ENCODE measurements around the gene RPL18A. TPM values are rescaled to one million over a fixed set of nuclear protein-coding genes. Genes with fewer than 3 reads are reported as not detected.
A peak's percentile ranks its signal among the peaks of the same experiment; 100 is the strongest.

RPL18A gene
- total and polyA plus RNA-seq, 2 donors (not counting 1 experiment from before 2014, with no cell fraction given): 3,228 to 3,761 TPM

GRCh38 chr19:17861542-17862402, 2.1 kb downstream of the RPL18A start:
- Histone ChIP-seq H3K9me3 (ENCODE audit: control extremely low read depth in 1 of 3, control insufficient read depth in 2 of 3, insufficient read depth in 1 of 3, low read length in 2 of 3) (no peaks in the 10 kb centered on the region), H3K4me2 (replicated peaks; ENCODE audit: low read depth, low read length, poor library complexity, severe bottlenecking) (peak overlapping the region; percentile 90), H3K27me3 (replicated peaks in 1 of 4; ENCODE audit: control extremely low read depth in 1 of 4, control insufficient read depth in 3 of 4, insufficient read depth in 4 of 4, low read length in 3 of 4) (no peaks in the 10 kb centered on the region), H3K79me2 (ENCODE audit: control insufficient read depth, insufficient read depth, low read length) (peaks cover 31% of the 10 kb centered on the region), H3K4me3 (ENCODE audit: control extremely low read depth in 1 of 5, extremely low read depth in 1 of 5, insufficient read depth in 1 of 5, low read depth in 2 of 5, low read length in 4 of 5) (no peak overlapping the region), H2AFZ (ENCODE audit: insufficient read depth, low read depth, low read length, poor library complexity, severe bottlenecking) (no peak overlapping the region), H3K9ac (ENCODE audit: low read length) (no peak overlapping the region), H3K4me1 (ENCODE audit: control insufficient read depth in 2 of 2, insufficient read depth in 2 of 2, low read length in 2 of 2) (peaks cover 23 to 31% of the 10 kb centered on the region in 2 donors), H4K20me1 (ENCODE audit: control insufficient read depth, insufficient read depth, low read length, poor library complexity, severe bottlenecking) (peaks cover 48% of the 10 kb centered on the region), H3K27ac (ENCODE audit: low read length in 2 of 2) (peak overlapping the region; percentile 69 to 76), H3K36me3 (replicated peaks in 1 of 2; ENCODE audit: control extremely low read depth in 1 of 2, control insufficient read depth in 1 of 2, extremely low read depth in 1 of 2, insufficient read depth in 2 of 2, low read length in 1 of 2) (peaks cover 4 to 47% of the 10 kb centered on the region in 2 experiments)
- intact Hi-C loops (cut with micrococcal nuclease): no loop called here
- 84% methylated on average over 23 of the region's 23 CpGs for WGBS (ENCODE audit: insufficient coverage)
- Mint-ChIP-seq H3K4me1 (peaks cover 39% of the 10 kb centered on the region), H3K27me3 (no peaks in the 10 kb centered on the region), H3K27ac (peak overlapping the region; percentile 98), H3K4me3 (peak overlapping the region; percentile 96), H3K9me3 (ENCODE audit: insufficient read depth) (no peaks in the 10 kb centered on the region)
- no peak for TF ChIP-seq EZH2 (IDR thresholded peaks at IDR 0.05; ENCODE audit: borderline replicate concordance, insufficient read depth, low read depth, low read length, poor library complexity, severe bottlenecking)
- no peak for DNase-seq
- no peak for ATAC-seq (ENCODE audit: low read depth)
- CTCF ChIA-PET: interaction anchor here (3.4 to 15.3 kb wide), 2 partner anchors 73 to 135 kb away, joined by 43 to 374 read pairs; partner anchors contain the start of gene CCDC124
- POLR2A ChIA-PET: interaction anchor here (1.2 kb wide), 2 partner anchors 71 to 110 kb away, joined by 3 to 7 read pairs; partner anchors contain the start of genes CCDC124 and FCHO1

GRCh38 chr19:17862711-17863519, 3.2 kb downstream of the RPL18A start:
- Histone ChIP-seq H3K9ac (ENCODE audit: low read length) (no peak overlapping the region), H3K4me3 (ENCODE audit: control extremely low read depth in 1 of 5, extremely low read depth in 1 of 5, insufficient read depth in 1 of 5, low read depth in 2 of 5, low read length in 4 of 5) (no peak overlapping the region), H3K27ac (ENCODE audit: low read length in 2 of 2) (peak overlapping the region; percentile 69 to 76), H3K4me2 (replicated peaks; ENCODE audit: low read depth, low read length, poor library complexity, severe bottlenecking) (peak overlapping the region; percentile 28), H4K20me1 (ENCODE audit: control insufficient read depth, insufficient read depth, low read length, poor library complexity, severe bottlenecking) (peaks cover 48% of the 10 kb centered on the region), H3K79me2 (ENCODE audit: control insufficient read depth, insufficient read depth, low read length) (peaks cover 31% of the 10 kb centered on the region), H3K36me3 (replicated peaks in 1 of 2; ENCODE audit: control extremely low read depth in 1 of 2, control insufficient read depth in 1 of 2, extremely low read depth in 1 of 2, insufficient read depth in 2 of 2, low read length in 1 of 2) (peaks cover 4 to 47% of the 10 kb centered on the region in 2 experiments), H3K4me1 (ENCODE audit: control insufficient read depth in 2 of 2, insufficient read depth in 2 of 2, low read length in 2 of 2) (peaks cover 23 to 31% of the 10 kb centered on the region in 2 donors), H3K27me3 (replicated peaks in 1 of 4; ENCODE audit: control extremely low read depth in 1 of 4, control insufficient read depth in 3 of 4, insufficient read depth in 4 of 4, low read length in 3 of 4) (no peaks in the 10 kb centered on the region), H2AFZ (ENCODE audit: insufficient read depth, low read depth, low read length, poor library complexity, severe bottlenecking) (no peak overlapping the region), H3K9me3 (ENCODE audit: control extremely low read depth in 1 of 3, control insufficient read depth in 2 of 3, insufficient read depth in 1 of 3, low read length in 2 of 3) (no peaks in the 10 kb centered on the region)
- DNase-seq: peak; percentile 71
- 79% methylated on average over 23 of the region's 31 CpGs for WGBS (ENCODE audit: insufficient coverage)
- ATAC-seq (ENCODE audit: low read depth): no peak
- H3K27ac Mint-ChIP-seq: peak overlapping the region; percentile 76
- no peaks in the 10 kb centered on the region for H3K9me3 Mint-ChIP-seq (ENCODE audit: insufficient read depth)
- peak overlapping the region; percentile 67 for H3K4me3 Mint-ChIP-seq
- intact Hi-C loops (cut with micrococcal nuclease): no loop called here
- POLR2A ChIA-PET: interaction anchor here (1.6 kb wide), 1 partner anchor 70 kb away, joined by 5 read pairs; the partner anchor contains the start of gene CCDC124
- H3K27me3 Mint-ChIP-seq: no peaks in the 10 kb centered on the region
- H3K4me1 Mint-ChIP-seq: peaks cover 39% of the 10 kb centered on the region
- TF ChIP-seq CTCF (IDR thresholded peaks at IDR 0.05): no peak
- TF ChIP-seq EZH2 (IDR thresholded peaks at IDR 0.05; ENCODE audit: borderline replicate concordance, insufficient read depth, low read depth, low read length, poor library complexity, severe bottlenecking): no peak
- CTCF ChIA-PET: interaction anchor here (2.1 to 15.3 kb wide), 2 partner anchors 70 to 72 kb away, joined by 9 to 374 read pairs; partner anchors contain the start of gene CCDC124

Measured in B cell (primary cell).